Activated T-cell treated with anti-CD3 and anti-CD28 coated beads, Interleukin-2, amount 50 U/mL, for 72 hours (primary cell): ENCODE measurements around the gene RPTOR. TPM values are rescaled to one million over a fixed set of nuclear protein-coding genes. Genes with fewer than 3 reads are reported as not detected.
A peak's percentile ranks its signal among the peaks of the same experiment; 100 is the strongest.
"Not testable (repeated sequence)": the region's sequence is repeated elsewhere in the genome, so short reads cannot be mapped to it uniquely, and the experiment has no call there.

Source experiments
- ATAC-seq, 2 donors: fragments of 150-1000 bp; cut with Tn5 transposase; replicated peaks in 1 of 2; 2 replicates each; pipeline ENCODE4 v1.10.0; 2021; ENCODE audit warnings: moderate library complexity in 2 of 2, mild to moderate bottlenecking in 1 of 2
- DNase-seq, 2 donors: peaks; one replicate each; pipeline ENCODE4 v3.0.0; 2021 to 2022; ENCODE audit warnings: mixed read lengths in 1 of 2
- H3K27ac Mint-ChIP-seq: one replicate; pipeline ENCODE4 v1.8.0; 2022; ENCODE audit warnings: mild to moderate bottlenecking, moderate library complexity, mixed read lengths
- H3K27me3 Mint-ChIP-seq: one replicate; pipeline ENCODE4 v1.8.0; 2022; ENCODE audit warnings: low read depth, mixed read lengths
- H3K36me3 Mint-ChIP-seq, 2 donors: one replicate each; pipeline ENCODE4 v1.8.0; 2022; ENCODE audit warnings: mixed read lengths in 2 of 2, mild to moderate bottlenecking in 1 of 2; ENCODE audit not compliant: insufficient read depth in 2 of 2
- H3K4me1 Mint-ChIP-seq: one replicate; pipeline ENCODE4 v1.8.0; 2022; ENCODE audit warnings: low read depth, mixed read lengths
- H3K4me3 Mint-ChIP-seq, 2 donors: one replicate each; pipeline ENCODE4 v1.8.0; 2022; ENCODE audit warnings: mild to moderate bottlenecking in 2 of 2, mixed read lengths in 2 of 2, moderate library complexity in 2 of 2
- H3K9me3 Mint-ChIP-seq, 2 donors: one replicate each; pipeline ENCODE4 v1.8.0; 2022; ENCODE audit warnings: mixed read lengths in 2 of 2
- total RNA-seq, 2 donors: library from RNA; stranded (reverse); gene quantifications; one replicate each; pipeline ENCODE4 v1.2.3, GENCODE V29; 2022

The RPTOR gene
- total RNA-seq, 2 donors from 2014 or later = 50.8 to 62.0 TPM

GRCh38 chr17:80759377-80759673 lies 214.7 kb downstream of the RPTOR start:
- Mint-ChIP-seq H3K9me3 (no peaks in the 10 kb centered on the region), H3K36me3 (peaks cover 4 to 17% of the 10 kb centered on the region in 2 donors), H3K27ac (peak overlapping the region; percentile 91), H3K4me3 (peak overlapping the region; percentile 55 to 61), H3K27me3 (no peaks in the 10 kb centered on the region), H3K4me1 (peaks cover 84% of the 10 kb centered on the region)
- DNase-seq (peak; percentile 50 to 61), ATAC-seq (peak; percentile 59 to 64)

- DNase-seq = no peak
- peak overlapping the region; percentile 79 to 88 for H3K4me3 Mint-ChIP-seq
- H3K27me3 Mint-ChIP-seq = no peaks in the 10 kb centered on the region
- ATAC-seq = no peak
- peaks cover 86% of the 10 kb centered on the region for H3K4me1 Mint-ChIP-seq
- peaks cover 4 to 17% of the 10 kb centered on the region in 2 donors for H3K36me3 Mint-ChIP-seq
- H3K9me3 Mint-ChIP-seq = no peaks in the 10 kb centered on the region
- peak overlapping the region; percentile 96 for H3K27ac Mint-ChIP-seq
Measured at GRCh38 chr17:80760511-80760911, 215.9 kb downstream of the RPTOR start.

GRCh38 chr17:80761110-80761871 lies 216.7 kb downstream of the RPTOR start:
- Mint-ChIP-seq H3K4me3 (peak overlapping the region; percentile 79 to 88), H3K9me3 (no peaks in the 10 kb centered on the region), H3K27me3 (no peaks in the 10 kb centered on the region), H3K27ac (peak overlapping the region; percentile 96), H3K4me1 (peaks cover 86% of the 10 kb centered on the region), H3K36me3 (peaks cover 0 to 11% of the 10 kb centered on the region in 2 donors)
- ATAC-seq (peak; percentile 87), DNase-seq (peak; percentile 78 to 86)

- H3K4me3 Mint-ChIP-seq = peak overlapping the region; percentile 79 to 88
- peaks cover 79% of the 10 kb centered on the region for H3K4me1 Mint-ChIP-seq
- no peaks in the 10 kb centered on the region for H3K27me3 Mint-ChIP-seq
- ATAC-seq = no peak
- H3K9me3 Mint-ChIP-seq = no peaks in the 10 kb centered on the region
- no peak for DNase-seq
- peak overlapping the region; percentile 96 for H3K27ac Mint-ChIP-seq
- H3K36me3 Mint-ChIP-seq = peaks cover 0 to 6% of the 10 kb centered on the region in 2 donors
Measured at GRCh38 chr17:80762076-80762475, 217.4 kb downstream of the RPTOR start.

- no peaks in the 10 kb centered on the region for H3K9me3 Mint-ChIP-seq
- no peaks in the 10 kb centered on the region for H3K36me3 Mint-ChIP-seq
- H3K4me3 Mint-ChIP-seq = peak overlapping the region; percentile 30 to 41
- H3K4me1 Mint-ChIP-seq = peaks cover 69% of the 10 kb centered on the region
- H3K27ac Mint-ChIP-seq = no peak overlapping the region
- H3K27me3 Mint-ChIP-seq = no peaks in the 10 kb centered on the region
- ATAC-seq (no peak), DNase-seq (no peak)
Measured at GRCh38 chr17:80763293-80763867, 218.7 kb downstream of the RPTOR start.

DNA sequence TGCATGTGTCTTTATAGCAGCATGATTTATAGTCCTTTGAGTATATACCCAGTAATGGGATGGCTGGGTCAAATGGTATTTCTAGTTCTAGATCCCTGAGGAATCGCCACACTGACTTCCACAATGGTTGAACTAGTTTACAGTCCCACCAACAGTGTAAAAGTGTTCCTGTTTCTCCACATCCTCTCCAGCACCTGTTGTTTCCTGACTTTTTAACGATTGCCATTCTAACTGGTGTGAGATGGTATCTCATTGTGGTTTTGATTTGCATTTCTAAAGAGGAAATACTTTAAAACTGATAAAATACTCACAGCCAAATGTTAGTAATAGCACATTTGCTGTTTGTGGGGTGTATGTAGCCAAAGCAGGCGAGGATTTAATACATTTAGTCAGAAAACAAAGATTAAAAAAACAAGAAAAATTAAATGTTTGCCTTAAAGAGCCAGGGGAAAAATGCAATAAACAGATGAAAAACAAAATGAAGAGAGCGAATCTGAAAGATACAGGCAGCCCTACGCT lies 220.0 kb downstream of the RPTOR start:
- not testable (repeated sequence) for ATAC-seq, DNase-seq, H3K27me3 Mint-ChIP-seq, H3K36me3 Mint-ChIP-seq, H3K9me3 Mint-ChIP-seq
- Mint-ChIP-seq H3K27ac (peak overlapping the region; percentile 86), H3K4me1 (peaks cover 60% of the 10 kb centered on the region), H3K4me3 (peak overlapping the region; percentile 56 to 63)

- Mint-ChIP-seq H3K4me1 (peaks cover 54% of the 10 kb centered on the region), H3K4me3 (peak overlapping the region; percentile 56 to 63), H3K27me3 (no peaks in the 10 kb centered on the region), H3K36me3 (no peaks in the 10 kb centered on the region), H3K9me3 (no peaks in the 10 kb centered on the region), H3K27ac (peak overlapping the region; percentile 86)
- ATAC-seq (no peak), DNase-seq (no peak)
Measured at GRCh38 chr17:80765241-80765961, 220.8 kb downstream of the RPTOR start.

- Mint-ChIP-seq H3K9me3 (no peaks in the 10 kb centered on the region), H3K4me3 (no peak overlapping the region), H3K27me3 (no peaks in the 10 kb centered on the region), H3K36me3 (peaks cover 0 to 2% of the 10 kb centered on the region in 2 donors), H3K4me1 (peaks cover 54% of the 10 kb centered on the region), H3K27ac (peak overlapping the region; percentile 61)
- no peak for ATAC-seq
- DNase-seq = no peak
Measured at GRCh38 chr17:80766290-80766855, 221.7 kb downstream of the RPTOR start.

GRCh38 chr17:80768389-80768788 lies 223.8 kb downstream of the RPTOR start:
- Mint-ChIP-seq H3K27me3 (no peaks in the 10 kb centered on the region), H3K9me3 (no peaks in the 10 kb centered on the region), H3K4me1 (peaks cover 49% of the 10 kb centered on the region), H3K4me3 (no peak overlapping the region), H3K36me3 (peaks cover 0 to 2% of the 10 kb centered on the region in 2 donors), H3K27ac (no peak overlapping the region)
- DNase-seq (no peak), ATAC-seq (no peak)

DNA sequence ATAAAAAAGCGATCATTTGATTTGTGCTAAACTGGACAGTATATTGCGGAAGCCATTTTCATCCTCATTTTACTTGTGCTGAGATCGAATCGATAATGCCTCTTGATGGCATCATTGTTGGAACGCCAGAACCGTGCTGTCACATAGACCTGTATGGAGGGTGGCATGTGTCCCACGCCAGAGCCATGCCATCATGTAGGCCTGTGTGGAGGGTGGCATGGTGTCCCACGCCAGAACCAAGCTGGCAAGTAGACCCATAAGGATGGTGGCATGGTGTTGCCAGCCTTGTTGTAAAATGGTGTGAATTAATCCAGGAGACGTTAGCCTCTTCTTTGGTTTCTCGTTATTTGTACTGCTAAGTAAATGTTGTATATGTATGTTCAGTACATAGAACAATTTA lies 224.3 kb downstream of the RPTOR start:
- peaks cover 0 to 2% of the 10 kb centered on the region in 2 donors for H3K36me3 Mint-ChIP-seq

GRCh38 chr17:80769516-80769915 lies 224.9 kb downstream of the RPTOR start:
- Mint-ChIP-seq H3K27ac (no peak overlapping the region), H3K4me1 (peaks cover 58% of the 10 kb centered on the region), H3K27me3 (no peaks in the 10 kb centered on the region), H3K9me3 (no peaks in the 10 kb centered on the region), H3K4me3 (no peak overlapping the region), H3K36me3 (peaks cover 0 to 2% of the 10 kb centered on the region in 2 donors)
- no peak for DNase-seq
- ATAC-seq = no peak

More for the DNA sequence above, 224.3 kb downstream of the RPTOR start:
- Mint-ChIP-seq H3K9me3 (no peaks in the 10 kb centered on the region), H3K27me3 (no peaks in the 10 kb centered on the region), H3K4me3 (no peak overlapping the region), H3K4me1 (peaks cover 52% of the 10 kb centered on the region), H3K27ac (peak overlapping the region; percentile 40)
- no peak for ATAC-seq
- no peak for DNase-seq

DNA sequence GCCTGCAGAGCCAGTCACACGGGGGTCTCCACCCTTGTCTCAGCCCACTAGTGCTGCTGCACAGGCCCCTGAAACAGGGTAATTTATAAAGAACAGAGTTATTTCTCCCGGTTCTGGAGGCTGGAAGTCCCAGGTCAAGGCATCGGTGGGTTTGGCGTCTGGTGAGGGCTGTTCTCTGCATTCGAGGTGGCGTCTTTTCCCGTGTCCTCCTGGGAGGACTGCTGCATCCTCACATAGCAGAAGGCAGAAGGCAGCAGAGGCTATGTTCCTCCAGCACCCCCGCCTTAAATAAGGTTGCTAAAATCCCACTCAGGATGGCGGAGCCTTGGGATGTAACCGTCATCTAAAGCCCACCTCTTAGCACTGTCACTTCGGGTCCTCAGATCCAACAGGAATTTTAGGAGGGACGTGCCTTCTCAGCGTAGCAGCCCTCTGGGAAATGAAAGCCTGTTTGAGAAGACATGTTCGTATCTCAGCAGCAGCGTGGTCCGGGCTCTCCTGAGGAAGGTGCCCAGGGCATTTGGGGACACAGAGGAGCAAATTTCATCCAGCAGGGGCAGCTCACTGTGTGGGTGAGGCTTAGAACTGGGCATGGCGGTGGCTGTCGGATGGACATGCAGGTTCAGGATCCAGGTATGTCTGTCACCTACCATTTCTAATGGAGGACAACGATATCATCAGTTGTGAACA lies 225.4 kb downstream of the RPTOR start:
- ATAC-seq (no peak), DNase-seq (no peak)
- no peaks in the 10 kb centered on the region for H3K9me3 Mint-ChIP-seq
- H3K4me1 Mint-ChIP-seq = peaks cover 58% of the 10 kb centered on the region
- H3K27ac Mint-ChIP-seq = no peak overlapping the region
- H3K4me3 Mint-ChIP-seq = no peak overlapping the region
- peaks cover 0 to 2% of the 10 kb centered on the region in 2 donors for H3K36me3 Mint-ChIP-seq
- H3K27me3 Mint-ChIP-seq = no peaks in the 10 kb centered on the region
